GM08714 (cell line): ENCODE data around the gene LCTL.

ENCODE experiments used
- H3K4me3 ChIP-seq: fragments of 200-500 bp; sonication (Bioruptor generic); 2 replicates; pipeline ENCODE4 v1.5.1; 2014; ENCODE audit warnings: mild to moderate bottlenecking, low read length, inconsistent platforms
- ZNF274 ChIP-seq: IDR thresholded peaks from 2 replicates; pipeline ENCODE4 v1.6.1; 2012; ENCODE audit warnings: mild to moderate bottlenecking, low read depth, low read length

The LCTL gene

GRCh38 chr15:66565741-66566144 lies at the start of gene LCTL:
Gene LCTL, minus strand, starts transcription at chr15:66565998. Its CDS starts 633 bp downstream, at chr15:66565365.
- no peak within 1 kb of the TSS for H3K4me3 ChIP-seq
- TF ChIP-seq ZNF274: no peak

GRCh38 chr15:66614951-66615760 lies 49.4 kb upstream of the LCTL start:
- no peak overlapping the region for H3K4me3 ChIP-seq
- TF ChIP-seq ZNF274: no peak

- TF ChIP-seq ZNF274: no peak
Observed at GRCh38 chr15:66614456-66614855, 48.7 kb upstream of the LCTL start.

GRCh38 chr15:66613743-66614142 lies 47.9 kb upstream of the LCTL start:
- no peak overlapping the region for H3K4me3 ChIP-seq
- TF ChIP-seq ZNF274: no peak

More at GRCh38 chr15:66614456-66614855, 48.7 kb upstream of the LCTL start:
- H3K4me3 ChIP-seq: no peak overlapping the region

GRCh38 chr15:66611257-66612053 lies 45.7 kb upstream of the LCTL start:
- no peak for TF ChIP-seq ZNF274
- no peak overlapping the region for H3K4me3 ChIP-seq

GRCh38 chr15:66609876-66610275 lies 44.1 kb upstream of the LCTL start:
- TF ChIP-seq ZNF274: no peak
- no peak overlapping the region for H3K4me3 ChIP-seq

GRCh38 chr15:66608881-66609280 lies 43.1 kb upstream of the LCTL start:
- no peak for TF ChIP-seq ZNF274
- no peak overlapping the region for H3K4me3 ChIP-seq

GRCh38 chr15:66608159-66608558 lies 42.4 kb upstream of the LCTL start:
- no peak overlapping the region for H3K4me3 ChIP-seq
- no peak for TF ChIP-seq ZNF274

- no peak for TF ChIP-seq ZNF274
Observed at GRCh38 chr15:66603301-66604179, 37.7 kb upstream of the LCTL start.

GRCh38 chr15:66601521-66601920 lies 35.7 kb upstream of the LCTL start:
- TF ChIP-seq ZNF274: no peak
- no peak overlapping the region for H3K4me3 ChIP-seq

More at GRCh38 chr15:66603301-66604179, 37.7 kb upstream of the LCTL start:
- H3K4me3 ChIP-seq: no peak overlapping the region

GRCh38 chr15:66600240-66600627 lies 34.4 kb upstream of the LCTL start:
- no peak for TF ChIP-seq ZNF274
- H3K4me3 ChIP-seq: no peak overlapping the region

- TF ChIP-seq ZNF274: no peak
- H3K4me3 ChIP-seq: no peak overlapping the region
Observed at GRCh38 chr15:66599536-66600239, 33.9 kb upstream of the LCTL start.

- H3K4me3 ChIP-seq: no peak overlapping the region
- no peak for TF ChIP-seq ZNF274
Observed at GRCh38 chr15:66598095-66598815, 32.5 kb upstream of the LCTL start.
